ENCODE results near the gene ANXA10. TPM values are rescaled to one million over a fixed set of nuclear protein-coding genes. Genes with fewer than 3 reads are reported as not detected.

The ANXA10 gene
- not detected for total RNA-seq

GRCh38 chr4:168092176-168092712 lies at the start of gene ANXA10:
TSS of gene ANXA10 (plus strand) at chr4:168092537. CDS start at chr4:168092701, 164 bp downstream.
- Mint-ChIP-seq H3K9me3 (peaks cover 7% of the 10 kb centered on the region), H3K4me3 (no peak within 1 kb of the TSS), H3K36me3 (no peaks in the 10 kb centered on the region), H3K27ac (no peak within 1 kb of the TSS), H3K27me3 (no peaks in the 10 kb centered on the region), H3K4me1 (no peaks in the 10 kb centered on the region)
- DNase-seq: no peak

GRCh38 chr4:168045354-168045753 lies 47.0 kb upstream of the ANXA10 start:
- H3K27me3 Mint-ChIP-seq: no peaks in the 10 kb centered on the region
- no peak for DNase-seq
- no peaks in the 10 kb centered on the region for H3K36me3 Mint-ChIP-seq
- no peak overlapping the region for H3K27ac Mint-ChIP-seq
- H3K4me1 Mint-ChIP-seq: no peaks in the 10 kb centered on the region
- no peak overlapping the region for H3K4me3 Mint-ChIP-seq
- peaks cover 6% of the 10 kb centered on the region for H3K9me3 Mint-ChIP-seq

- Mint-ChIP-seq H3K4me1 (no peaks in the 10 kb centered on the region), H3K9me3 (peaks cover 6% of the 10 kb centered on the region), H3K27me3 (no peaks in the 10 kb centered on the region), H3K36me3 (no peaks in the 10 kb centered on the region), H3K27ac (no peak overlapping the region), H3K4me3 (no peak overlapping the region)
- DNase-seq: no peak
Measured at GRCh38 chr4:168050002-168050401, 42.3 kb upstream of the ANXA10 start.

- Mint-ChIP-seq H3K36me3 (no peaks in the 10 kb centered on the region), H3K4me1 (no peaks in the 10 kb centered on the region), H3K27me3 (no peaks in the 10 kb centered on the region), H3K27ac (no peak overlapping the region), H3K4me3 (no peak overlapping the region), H3K9me3 (peaks cover 6% of the 10 kb centered on the region)
- no peak for DNase-seq
Measured at GRCh38 chr4:168051526-168051925, 40.8 kb upstream of the ANXA10 start.

GRCh38 chr4:168057412-168057811 lies 34.9 kb upstream of the ANXA10 start:
- Mint-ChIP-seq H3K9me3 (no peaks in the 10 kb centered on the region), H3K4me1 (no peaks in the 10 kb centered on the region), H3K36me3 (no peaks in the 10 kb centered on the region), H3K27me3 (peaks cover 1% of the 10 kb centered on the region), H3K27ac (no peak overlapping the region), H3K4me3 (no peak overlapping the region)
- no peak for DNase-seq

GRCh38 chr4:168059251-168059650 lies 33.1 kb upstream of the ANXA10 start:
- H3K4me1 Mint-ChIP-seq: no peaks in the 10 kb centered on the region
- H3K36me3 Mint-ChIP-seq: no peaks in the 10 kb centered on the region

GRCh38 chr4:168063031-168063430 lies 29.3 kb upstream of the ANXA10 start:
- no peaks in the 10 kb centered on the region for H3K4me1 Mint-ChIP-seq
- no peak overlapping the region for H3K4me3 Mint-ChIP-seq
- H3K9me3 Mint-ChIP-seq: no peaks in the 10 kb centered on the region
- no peaks in the 10 kb centered on the region for H3K36me3 Mint-ChIP-seq
- H3K27me3 Mint-ChIP-seq: peaks cover 5% of the 10 kb centered on the region
- no peak for DNase-seq
- no peak overlapping the region for H3K27ac Mint-ChIP-seq

More at GRCh38 chr4:168059251-168059650, 33.1 kb upstream of the ANXA10 start:
- H3K27ac Mint-ChIP-seq: no peak overlapping the region
- H3K9me3 Mint-ChIP-seq: no peaks in the 10 kb centered on the region
- peaks cover 5% of the 10 kb centered on the region for H3K27me3 Mint-ChIP-seq
- no peak for DNase-seq
- H3K4me3 Mint-ChIP-seq: no peak overlapping the region

GRCh38 chr4:168070903-168071302 lies 21.4 kb upstream of the ANXA10 start:
- peaks cover 3% of the 10 kb centered on the region for H3K9me3 Mint-ChIP-seq
- H3K4me3 Mint-ChIP-seq: no peak overlapping the region
- DNase-seq: no peak
- H3K27me3 Mint-ChIP-seq: no peaks in the 10 kb centered on the region
- H3K27ac Mint-ChIP-seq: no peak overlapping the region
- no peaks in the 10 kb centered on the region for H3K36me3 Mint-ChIP-seq
- H3K4me1 Mint-ChIP-seq: no peaks in the 10 kb centered on the region

GRCh38 chr4:168071304-168071703 lies 21.0 kb upstream of the ANXA10 start:
- Mint-ChIP-seq H3K27ac (no peak overlapping the region), H3K9me3 (peaks cover 3% of the 10 kb centered on the region), H3K4me1 (no peaks in the 10 kb centered on the region), H3K4me3 (no peak overlapping the region), H3K36me3 (no peaks in the 10 kb centered on the region), H3K27me3 (no peaks in the 10 kb centered on the region)
- no peak for DNase-seq

GRCh38 chr4:168074861-168075260 lies 17.5 kb upstream of the ANXA10 start:
- no peaks in the 10 kb centered on the region for H3K4me1 Mint-ChIP-seq
- H3K27ac Mint-ChIP-seq: no peak overlapping the region
- no peak overlapping the region for H3K4me3 Mint-ChIP-seq
- H3K36me3 Mint-ChIP-seq: no peaks in the 10 kb centered on the region
- no peaks in the 10 kb centered on the region for H3K27me3 Mint-ChIP-seq
- no peak for DNase-seq
- H3K9me3 Mint-ChIP-seq: no peaks in the 10 kb centered on the region

- no peaks in the 10 kb centered on the region for H3K4me1 Mint-ChIP-seq
- no peaks in the 10 kb centered on the region for H3K27me3 Mint-ChIP-seq
- H3K36me3 Mint-ChIP-seq: no peaks in the 10 kb centered on the region
- H3K4me3 Mint-ChIP-seq: no peak overlapping the region
- DNase-seq: peak; percentile 26
- H3K9me3 Mint-ChIP-seq: no peaks in the 10 kb centered on the region
- no peak overlapping the region for H3K27ac Mint-ChIP-seq
Measured at GRCh38 chr4:168076989-168077725, 15.2 kb upstream of the ANXA10 start.

- Mint-ChIP-seq H3K9me3 (no peaks in the 10 kb centered on the region), H3K4me1 (no peaks in the 10 kb centered on the region), H3K4me3 (no peak overlapping the region), H3K27me3 (no peaks in the 10 kb centered on the region), H3K27ac (no peak overlapping the region), H3K36me3 (no peaks in the 10 kb centered on the region)
- DNase-seq: no peak
Measured at GRCh38 chr4:168077726-168078239, 14.6 kb upstream of the ANXA10 start.

- Mint-ChIP-seq H3K36me3 (no peaks in the 10 kb centered on the region), H3K4me1 (no peaks in the 10 kb centered on the region), H3K27ac (no peak overlapping the region), H3K4me3 (no peak overlapping the region), H3K9me3 (peaks cover 2% of the 10 kb centered on the region), H3K27me3 (no peaks in the 10 kb centered on the region)
- DNase-seq: no peak
Measured at GRCh38 chr4:168082379-168082778, 10.0 kb upstream of the ANXA10 start.

GRCh38 chr4:168095776-168096406 lies 3.6 kb downstream of the ANXA10 start:
- Mint-ChIP-seq H3K9me3 (peaks cover 7% of the 10 kb centered on the region), H3K4me1 (no peaks in the 10 kb centered on the region), H3K27ac (no peak overlapping the region), H3K27me3 (no peaks in the 10 kb centered on the region), H3K4me3 (no peak overlapping the region), H3K36me3 (no peaks in the 10 kb centered on the region)
- DNase-seq: no peak

GRCh38 chr4:168096407-168096784 lies 4.1 kb downstream of the ANXA10 start:
- Mint-ChIP-seq H3K27ac (no peak overlapping the region), H3K4me3 (no peak overlapping the region), H3K4me1 (no peaks in the 10 kb centered on the region), H3K27me3 (no peaks in the 10 kb centered on the region), H3K36me3 (no peaks in the 10 kb centered on the region), H3K9me3 (peaks cover 7% of the 10 kb centered on the region)
- DNase-seq: no peak

Measured in activated naive CD8-positive, alpha-beta T cell treated with anti-CD3 and anti-CD28 coated beads for 36 hours (primary cell).